Left lung (tissue), 10 donors: Measurements from ENCODE around the gene BTRC. TPM values are rescaled to one million over a fixed set of nuclear protein-coding genes. Genes with fewer than 3 reads are reported as not detected.
"Not testable (repeated sequence)": the region's sequence is repeated elsewhere in the genome, so short reads cannot be mapped to it uniquely, and the experiment has no call there.

Experiments
- ATAC-seq: fragments of 200-7000 bp; cut with Tn5 transposase; one replicate; pipeline ENCODE4 v1.9.1; 2020; ENCODE audit warnings: moderate library complexity
- DNase-seq, 4 donors: peaks; one replicate each; pipeline ENCODE4 v3.0.0-alpha.2; 2013 to 2020
- H3K27ac ChIP-seq, 2 donors: fragments of 200-600 bp; sonication (generic) in 1 of 2; one replicate each; pipeline versions ENCODE4 v1.5.0 to v1.8.0; 2020 to 2021
- H3K27me3 ChIP-seq, 2 donors: fragments of 200-600 bp; sonication (generic) in 1 of 2; one replicate each; pipeline versions ENCODE4 v1.5.0 to v1.8.0; 2020 to 2021
- H3K36me3 ChIP-seq, 2 donors: fragments of 200-600 bp; sonication (generic) in 1 of 2; one replicate each; pipeline versions ENCODE4 v1.5.0 to v1.8.0; 2020 to 2021
- H3K4me1 ChIP-seq, 2 donors: fragments of 200-600 bp; one replicate each; pipeline ENCODE4 v1.8.0; 2021
- H3K4me3 ChIP-seq, 2 donors: fragments of 200-600 bp; sonication (generic) in 1 of 2; one replicate each; pipeline versions ENCODE4 v1.5.0 to v1.8.0; 2020 to 2021; ENCODE audit warnings: mild to moderate bottlenecking in 1 of 2
- H3K9me3 ChIP-seq, 2 donors: fragments of 200-600 bp; sonication (generic) in 1 of 2; one replicate each; pipeline versions ENCODE4 v1.5.0 to v1.8.0; 2020 to 2021
- intact Hi-C, 2 donors: fragments of 100-400 bp; cut with DNase I; formaldehyde crosslinking; loops; one replicate each; pipeline versions ENCODE4 v1.11.2 to v1.14.2; 2022
- polyA plus RNA-seq, 6 donors: library from polyadenylated mRNA; unstranded; fragments of 120-200 nt; gene quantifications; one replicate each; pipeline ENCODE4 v1.2.1, GENCODE V29; 2013; ENCODE audit not compliant: insufficient read length in 6 of 6
- total RNA-seq, 2 donors: library from RNA; stranded (reverse); fragmentation: NEBNext Ultra II Directional; extraction: Animal tissue kit (Norgen Biotek cat#: 25700); gene quantifications; one replicate each; pipeline ENCODE4 v1.2.1, GENCODE V29; 2021
- TF ChIP-seq, protein P1 (sequence below), 2 donors: fragments of 200-600 bp; sonication (generic) in 1 of 2; IDR thresholded peaks; one replicate each; pipeline versions ENCODE4 v1.5.0 to v1.8.0; 2021; ENCODE audit warnings: antibody characterized with exemption in 2 of 2
- donor health status: DM: no; HTN: yes; CAD: no.
- donor health status: DM: no; HTN: no; CAD: no.

The BTRC gene
- total and polyA plus RNA-seq, 8 donors, result 16.8 to 28.7 (median 25.1) TPM

DNA sequence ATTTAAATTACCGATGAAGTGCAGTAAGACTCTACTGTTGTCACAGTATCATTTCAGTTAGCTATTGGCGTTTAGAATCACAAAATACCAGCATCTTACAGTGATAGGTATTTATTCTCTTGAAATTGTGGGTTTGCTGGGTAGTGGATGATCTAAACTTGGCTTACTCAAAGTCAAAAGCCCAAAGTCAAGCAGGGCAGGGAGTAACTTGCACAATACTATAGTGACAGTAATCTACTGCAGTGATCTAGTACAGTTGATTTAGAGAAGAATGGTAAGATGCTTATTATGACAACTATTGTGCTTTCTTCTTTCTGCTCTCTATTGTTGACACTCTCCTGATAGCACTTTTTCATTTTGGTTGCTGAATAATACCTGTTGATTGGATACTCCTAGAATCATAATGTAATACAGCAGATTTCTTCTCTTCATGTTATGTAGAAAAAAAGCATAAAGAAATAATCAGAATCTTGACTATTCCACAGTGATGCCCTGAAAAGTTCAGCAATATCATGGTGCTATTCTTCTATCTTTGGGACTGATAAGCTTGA, 10.0 kb downstream of the BTRC start:
- TF ChIP-seq, protein P1, sequence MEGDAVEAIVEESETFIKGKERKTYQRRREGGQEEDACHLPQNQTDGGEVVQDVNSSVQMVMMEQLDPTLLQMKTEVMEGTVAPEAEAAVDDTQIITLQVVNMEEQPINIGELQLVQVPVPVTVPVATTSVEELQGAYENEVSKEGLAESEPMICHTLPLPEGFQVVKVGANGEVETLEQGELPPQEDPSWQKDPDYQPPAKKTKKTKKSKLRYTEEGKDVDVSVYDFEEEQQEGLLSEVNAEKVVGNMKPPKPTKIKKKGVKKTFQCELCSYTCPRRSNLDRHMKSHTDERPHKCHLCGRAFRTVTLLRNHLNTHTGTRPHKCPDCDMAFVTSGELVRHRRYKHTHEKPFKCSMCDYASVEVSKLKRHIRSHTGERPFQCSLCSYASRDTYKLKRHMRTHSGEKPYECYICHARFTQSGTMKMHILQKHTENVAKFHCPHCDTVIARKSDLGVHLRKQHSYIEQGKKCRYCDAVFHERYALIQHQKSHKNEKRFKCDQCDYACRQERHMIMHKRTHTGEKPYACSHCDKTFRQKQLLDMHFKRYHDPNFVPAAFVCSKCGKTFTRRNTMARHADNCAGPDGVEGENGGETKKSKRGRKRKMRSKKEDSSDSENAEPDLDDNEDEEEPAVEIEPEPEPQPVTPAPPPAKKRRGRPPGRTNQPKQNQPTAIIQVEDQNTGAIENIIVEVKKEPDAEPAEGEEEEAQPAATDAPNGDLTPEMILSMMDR (IDR thresholded peaks at IDR 0.05), result no peak
- DNase-seq (no peak), ATAC-seq (no peak)
- H3K27me3 ChIP-seq, result no peaks in the 10 kb centered on the region
- H3K4me3 ChIP-seq, result no peak overlapping the region
- peaks cover 0 to 11% of the 10 kb centered on the region in 2 donors for H3K36me3 ChIP-seq
- H3K27ac ChIP-seq, result no peak overlapping the region
- H3K9me3 ChIP-seq, result no peaks in the 10 kb centered on the region
- peaks cover 0 to 6% of the 10 kb centered on the region in 2 donors for H3K4me1 ChIP-seq
- intact Hi-C loops, result no loop called here

- Histone ChIP-seq H3K27me3 (no peaks in the 10 kb centered on the region), H3K4me3 (no peak overlapping the region), H3K27ac (no peak overlapping the region), H3K4me1 (peaks cover 0 to 6% of the 10 kb centered on the region in 2 donors), H3K9me3 (no peaks in the 10 kb centered on the region), H3K36me3 (peaks cover 0 to 11% of the 10 kb centered on the region in 2 donors)
- DNase-seq (no peak), ATAC-seq (no peak)
- intact Hi-C loops, result no loop called here
- TF ChIP-seq, protein P1 (IDR thresholded peaks at IDR 0.05), result no peak
These were observed 10.8 kb downstream of the BTRC start for GRCh38 chr10:101364721-101365120.

GRCh38 chr10:101367569-101368453, 13.8 kb downstream of the BTRC start:
- TF ChIP-seq, protein P1 (IDR thresholded peaks at IDR 0.05), result no peak
- Histone ChIP-seq H3K4me1 (peaks cover 0 to 6% of the 10 kb centered on the region in 2 donors), H3K9me3 (no peaks in the 10 kb centered on the region), H3K27me3 (no peaks in the 10 kb centered on the region), H3K27ac (no peak overlapping the region), H3K4me3 (no peak overlapping the region), H3K36me3 (peaks cover 0 to 7% of the 10 kb centered on the region in 2 donors)
- intact Hi-C loops, result no loop called here
- DNase-seq (no peak), ATAC-seq (peak; percentile 26)

DNA sequence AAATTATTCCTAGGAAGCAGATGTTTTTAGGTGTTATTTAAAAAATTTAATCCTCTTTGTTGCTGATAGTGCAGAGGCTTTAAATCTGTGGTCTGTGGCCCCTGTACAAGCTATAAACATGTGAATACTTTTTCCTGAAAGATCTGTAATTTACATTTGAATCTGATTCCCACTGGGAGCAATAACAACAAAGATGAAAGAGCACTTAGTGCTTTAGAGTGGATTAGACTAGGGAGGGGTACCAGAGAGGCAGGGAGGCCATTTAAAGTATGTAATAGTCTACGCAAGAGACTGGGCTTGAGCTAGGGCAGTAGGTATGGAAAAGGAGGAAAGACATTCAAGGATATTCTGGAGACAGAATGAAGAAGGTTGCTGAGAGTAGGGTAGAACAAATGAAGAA, 19.1 kb downstream of the BTRC start:
- no peak for ATAC-seq
- intact Hi-C loops, result no loop called here
- Histone ChIP-seq H3K27me3 (no peaks in the 10 kb centered on the region), H3K4me1 (no peaks in the 10 kb centered on the region), H3K27ac (no peak overlapping the region), H3K36me3 (peaks cover 0 to 5% of the 10 kb centered on the region in 2 donors), H3K4me3 (no peak overlapping the region), H3K9me3 (no peaks in the 10 kb centered on the region)
- TF ChIP-seq, protein P1 (IDR thresholded peaks at IDR 0.05), result no peak
- no peak for DNase-seq

GRCh38 chr10:101373993-101374392, 20.0 kb downstream of the BTRC start:
- ATAC-seq, H3K27ac ChIP-seq, H3K4me1 ChIP-seq, intact Hi-C loops, H3K27me3 ChIP-seq, DNase-seq, H3K9me3 ChIP-seq, H3K4me3 ChIP-seq, H3K36me3 ChIP-seq: not testable (repeated sequence)
